Measurements from ENCODE around the gene MGLL.

DNA sequence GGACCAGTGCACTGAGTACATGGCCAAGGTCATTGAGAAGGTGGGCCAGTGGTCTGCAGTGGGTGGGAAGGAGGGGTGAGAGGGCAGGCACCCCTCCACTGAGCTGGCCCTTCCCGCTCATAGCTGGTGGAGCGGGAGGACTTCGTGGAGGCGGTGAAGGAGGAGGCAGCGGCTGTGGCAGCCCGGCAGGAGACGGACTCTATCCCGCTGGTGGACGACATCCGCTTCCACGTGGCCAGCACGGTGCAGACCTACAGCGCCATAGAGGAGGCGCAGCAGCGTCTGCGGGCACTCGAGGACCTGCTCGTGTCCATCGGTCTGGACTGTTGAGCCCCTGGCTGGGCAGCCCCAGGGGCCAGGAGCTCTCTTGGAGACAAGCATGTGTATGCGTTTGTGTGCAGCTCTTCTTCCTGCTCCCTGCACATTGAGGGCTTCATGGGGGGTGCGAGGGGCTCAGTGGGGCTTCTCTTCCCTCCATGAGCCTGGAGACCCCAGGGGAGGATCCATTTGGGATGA is 142.1 kb downstream of the MGLL start:
- TF ChIP-seq POLR2A (conservative IDR thresholded peaks at IDR 0.05) (no peak), EP300 (IDR thresholded peaks at IDR 0.05; ENCODE audit: low read length) (no peak), REST (IDR thresholded peaks at IDR 0.05; ENCODE audit: borderline replicate concordance) (no peak), REST (CRISPR knock-in tag; IDR thresholded peaks at IDR 0.05; ENCODE audit: low read depth) (no peak), ZFP30 (CRISPR knock-in tag; IDR thresholded peaks at IDR 0.05; ENCODE audit: borderline replicate concordance) (no peak), SUPT5H (IDR thresholded peaks at IDR 0.05) (no peak), ZC3H11A (IDR thresholded peaks at IDR 0.05; ENCODE audit: low read depth, low read length) (no peak), SMC3 (conservative IDR thresholded peaks at IDR 0.05; ENCODE audit: insufficient read depth, low read depth, low read length) (no peak)
- TF ChIP-seq, protein P1, sequence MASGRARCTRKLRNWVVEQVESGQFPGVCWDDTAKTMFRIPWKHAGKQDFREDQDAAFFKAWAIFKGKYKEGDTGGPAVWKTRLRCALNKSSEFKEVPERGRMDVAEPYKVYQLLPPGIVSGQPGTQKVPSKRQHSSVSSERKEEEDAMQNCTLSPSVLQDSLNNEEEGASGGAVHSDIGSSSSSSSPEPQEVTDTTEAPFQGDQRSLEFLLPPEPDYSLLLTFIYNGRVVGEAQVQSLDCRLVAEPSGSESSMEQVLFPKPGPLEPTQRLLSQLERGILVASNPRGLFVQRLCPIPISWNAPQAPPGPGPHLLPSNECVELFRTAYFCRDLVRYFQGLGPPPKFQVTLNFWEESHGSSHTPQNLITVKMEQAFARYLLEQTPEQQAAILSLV (tag; IDR thresholded peaks at IDR 0.05) = no peak
- TF ChIP-seq, protein P2, sequence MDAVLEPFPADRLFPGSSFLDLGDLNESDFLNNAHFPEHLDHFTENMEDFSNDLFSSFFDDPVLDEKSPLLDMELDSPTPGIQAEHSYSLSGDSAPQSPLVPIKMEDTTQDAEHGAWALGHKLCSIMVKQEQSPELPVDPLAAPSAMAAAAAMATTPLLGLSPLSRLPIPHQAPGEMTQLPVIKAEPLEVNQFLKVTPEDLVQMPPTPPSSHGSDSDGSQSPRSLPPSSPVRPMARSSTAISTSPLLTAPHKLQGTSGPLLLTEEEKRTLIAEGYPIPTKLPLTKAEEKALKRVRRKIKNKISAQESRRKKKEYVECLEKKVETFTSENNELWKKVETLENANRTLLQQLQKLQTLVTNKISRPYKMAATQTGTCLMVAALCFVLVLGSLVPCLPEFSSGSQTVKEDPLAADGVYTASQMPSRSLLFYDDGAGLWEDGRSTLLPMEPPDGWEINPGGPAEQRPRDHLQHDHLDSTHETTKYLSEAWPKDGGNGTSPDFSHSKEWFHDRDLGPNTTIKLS (IDR thresholded peaks at IDR 0.05; ENCODE audit: borderline replicate concordance, low read depth) = no peak
- TF ChIP-seq, protein P3, sequence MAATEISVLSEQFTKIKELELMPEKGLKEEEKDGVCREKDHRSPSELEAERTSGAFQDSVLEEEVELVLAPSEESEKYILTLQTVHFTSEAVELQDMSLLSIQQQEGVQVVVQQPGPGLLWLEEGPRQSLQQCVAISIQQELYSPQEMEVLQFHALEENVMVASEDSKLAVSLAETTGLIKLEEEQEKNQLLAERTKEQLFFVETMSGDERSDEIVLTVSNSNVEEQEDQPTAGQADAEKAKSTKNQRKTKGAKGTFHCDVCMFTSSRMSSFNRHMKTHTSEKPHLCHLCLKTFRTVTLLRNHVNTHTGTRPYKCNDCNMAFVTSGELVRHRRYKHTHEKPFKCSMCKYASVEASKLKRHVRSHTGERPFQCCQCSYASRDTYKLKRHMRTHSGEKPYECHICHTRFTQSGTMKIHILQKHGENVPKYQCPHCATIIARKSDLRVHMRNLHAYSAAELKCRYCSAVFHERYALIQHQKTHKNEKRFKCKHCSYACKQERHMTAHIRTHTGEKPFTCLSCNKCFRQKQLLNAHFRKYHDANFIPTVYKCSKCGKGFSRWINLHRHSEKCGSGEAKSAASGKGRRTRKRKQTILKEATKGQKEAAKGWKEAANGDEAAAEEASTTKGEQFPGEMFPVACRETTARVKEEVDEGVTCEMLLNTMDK (IDR thresholded peaks at IDR 0.05; ENCODE audit: borderline replicate concordance, insufficient read depth, low read depth, low read length, poor library complexity, severe bottlenecking) = no peak
